ENCODE data around the gene SLC35E3.
A peak's percentile ranks its signal among the peaks of the same experiment; 100 is the strongest.
"Not testable (repeated sequence)": the region's sequence is repeated elsewhere in the genome, so short reads cannot be mapped to it uniquely, and the experiment has no call there.

The SLC35E3 gene

DNA sequence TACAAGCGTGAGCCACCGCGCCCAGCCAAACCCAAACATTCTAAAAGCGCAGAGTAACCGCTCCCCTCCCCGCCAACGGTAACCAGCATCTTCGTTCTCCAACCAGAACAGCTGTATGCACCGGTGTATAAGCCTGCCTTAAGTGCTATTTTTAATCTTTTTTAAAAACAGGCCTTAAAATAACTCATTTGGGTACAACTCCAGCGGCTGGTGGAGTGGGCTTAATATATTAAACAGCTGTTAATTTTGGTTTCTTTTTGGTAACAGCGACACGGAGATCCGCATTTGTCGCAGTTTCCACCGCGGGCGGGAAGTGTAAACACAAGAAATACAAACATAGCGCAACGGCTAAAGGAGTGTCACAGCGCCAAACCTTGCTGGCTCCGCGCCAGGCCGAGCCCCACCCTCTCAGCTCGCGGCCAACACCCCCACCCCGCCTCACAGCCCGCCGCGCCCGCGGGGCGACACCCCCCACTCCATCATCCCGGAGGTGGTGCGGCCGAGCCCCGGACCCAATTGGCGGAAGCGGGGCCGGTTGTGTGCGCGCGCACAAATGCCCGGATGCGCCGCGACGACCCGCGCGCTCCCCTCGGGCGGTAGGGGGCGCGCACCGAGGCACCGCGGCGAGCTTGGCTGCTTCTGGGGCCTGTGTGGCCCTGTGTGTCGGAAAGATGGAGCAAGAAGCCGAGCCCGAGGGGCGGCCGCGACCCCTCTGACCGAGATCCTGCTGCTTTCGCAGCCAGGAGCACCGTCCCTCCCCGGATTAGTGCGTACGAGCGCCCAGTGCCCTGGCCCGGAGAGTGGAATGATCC lies 61.8 kb downstream of the SLC35E3 start, which contains the start of gene MDM2:
MDM2 (plus strand) TSS at position 602 of the 812 bp plus-strand sequence. CDS start 301 bp downstream, outside the sequence.
- no peaks in the 10 kb centered on the region for H3K27me3 Mint-ChIP-seq (ENCODE audit: low read depth)
- DNase-seq (ENCODE audit: low spot score) = peak; percentile 97
- H3K4me3 Mint-ChIP-seq = peak within 1 kb of the TSS; percentile 92
- H3K27ac Mint-ChIP-seq = peak within 1 kb of the TSS; percentile 99
- peaks cover 17% of the 10 kb centered on the region for H3K4me1 Mint-ChIP-seq (ENCODE audit: low read depth)
- no peaks in the 10 kb centered on the region for H3K9me3 Mint-ChIP-seq
- H3K36me3 Mint-ChIP-seq (ENCODE audit: low read depth) = peaks cover 35% of the 10 kb centered on the region

GRCh38 chr12:68808388-68809189 lies 62.6 kb downstream of the SLC35E3 start:
- Mint-ChIP-seq H3K9me3 (no peaks in the 10 kb centered on the region), H3K4me3 (peak overlapping the region; percentile 92), H3K27ac (peak overlapping the region; percentile 99), H3K4me1 (ENCODE audit: low read depth) (peaks cover 24% of the 10 kb centered on the region), H3K27me3 (ENCODE audit: low read depth) (no peaks in the 10 kb centered on the region), H3K36me3 (ENCODE audit: low read depth) (peaks cover 42% of the 10 kb centered on the region)
- peak; percentile 87 for DNase-seq (ENCODE audit: low spot score)

GRCh38 chr12:68809190-68810026 lies 63.4 kb downstream of the SLC35E3 start:
- Mint-ChIP-seq H3K4me3 (peak overlapping the region; percentile 92), H3K27ac (peak overlapping the region; percentile 99), H3K36me3 (ENCODE audit: low read depth) (peaks cover 47% of the 10 kb centered on the region), H3K9me3 (no peaks in the 10 kb centered on the region), H3K4me1 (ENCODE audit: low read depth) (peaks cover 27% of the 10 kb centered on the region), H3K27me3 (ENCODE audit: low read depth) (no peaks in the 10 kb centered on the region)
- DNase-seq (ENCODE audit: low spot score) = no peak

DNA sequence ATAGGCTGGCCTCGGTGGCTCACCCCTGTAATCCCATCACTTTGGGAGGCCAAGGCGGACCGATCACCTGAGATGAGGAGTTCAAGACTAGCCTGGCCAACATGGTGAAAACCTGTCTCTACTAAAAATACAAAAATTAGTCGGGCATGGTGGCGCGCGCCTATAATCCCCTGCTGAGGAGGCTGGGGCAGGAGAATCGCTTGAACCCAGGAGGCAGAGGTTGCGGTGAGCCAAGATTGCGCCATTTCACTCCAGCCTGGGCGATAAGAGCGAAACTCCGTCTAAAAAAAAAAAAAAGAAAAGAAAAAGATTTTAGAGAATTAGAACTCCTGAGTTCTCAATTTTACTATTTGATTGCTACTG lies 64.0 kb downstream of the SLC35E3 start:
- H3K9me3 Mint-ChIP-seq; H3K27me3 Mint-ChIP-seq (ENCODE audit: low read depth); DNase-seq (ENCODE audit: low spot score): not testable (repeated sequence)
- H3K4me3 Mint-ChIP-seq = peak overlapping the region; percentile 92
- H3K36me3 Mint-ChIP-seq (ENCODE audit: low read depth) = peaks cover 53% of the 10 kb centered on the region
- peak overlapping the region; percentile 99 for H3K27ac Mint-ChIP-seq
- peaks cover 32% of the 10 kb centered on the region for H3K4me1 Mint-ChIP-seq (ENCODE audit: low read depth)

- H3K4me1 Mint-ChIP-seq (ENCODE audit: low read depth) = peaks cover 36% of the 10 kb centered on the region
- H3K27me3 Mint-ChIP-seq (ENCODE audit: low read depth); DNase-seq (ENCODE audit: low spot score); H3K9me3 Mint-ChIP-seq: not testable (repeated sequence)
- H3K4me3 Mint-ChIP-seq = peak overlapping the region; percentile 82
- peaks cover 58% of the 10 kb centered on the region for H3K36me3 Mint-ChIP-seq (ENCODE audit: low read depth)
- peak overlapping the region; percentile 36 for H3K27ac Mint-ChIP-seq
Measured at GRCh38 chr12:68811573-68811972, 65.6 kb downstream of the SLC35E3 start.

DNA sequence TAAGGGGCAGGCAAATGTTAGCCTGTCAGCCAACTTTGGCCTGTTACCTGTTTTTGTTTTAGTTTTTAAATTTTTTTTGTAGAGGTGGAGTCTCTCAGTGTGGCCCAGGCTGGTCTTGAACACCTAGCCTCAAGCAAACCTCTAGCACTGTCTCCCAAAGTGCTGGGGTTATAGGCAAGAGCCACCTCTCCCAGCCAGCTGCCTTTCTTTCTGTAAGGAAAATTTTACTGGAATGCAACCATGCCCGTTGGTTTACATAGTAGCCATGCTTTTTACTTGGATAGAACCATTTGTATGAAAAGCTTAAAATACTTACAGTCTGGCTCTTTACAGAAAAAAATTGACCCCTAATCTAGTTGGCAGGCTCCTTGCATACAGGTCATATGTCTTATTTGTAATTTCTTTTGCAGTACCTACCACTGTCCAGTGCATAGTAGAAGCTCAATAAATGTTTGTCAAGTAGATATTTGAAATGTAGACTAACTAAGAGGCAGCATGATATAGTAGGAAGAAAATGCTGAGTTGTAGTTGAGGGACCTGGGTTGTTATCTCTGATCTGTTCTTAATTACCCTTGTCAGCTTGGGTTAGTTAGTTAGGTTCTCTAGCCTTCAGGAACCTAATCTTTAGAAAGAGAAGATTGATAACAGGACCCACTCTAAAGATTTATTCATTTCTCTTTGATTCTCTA lies 66.7 kb downstream of the SLC35E3 start:
- Mint-ChIP-seq H3K9me3 (no peaks in the 10 kb centered on the region), H3K36me3 (ENCODE audit: low read depth) (peaks cover 66% of the 10 kb centered on the region), H3K27me3 (ENCODE audit: low read depth) (no peaks in the 10 kb centered on the region), H3K27ac (no peak overlapping the region), H3K4me3 (peak overlapping the region; percentile 64), H3K4me1 (ENCODE audit: low read depth) (peaks cover 34% of the 10 kb centered on the region)
- DNase-seq (ENCODE audit: low spot score) = no peak

GRCh38 chr12:68813242-68813593 lies 67.2 kb downstream of the SLC35E3 start:
- Mint-ChIP-seq H3K27ac (no peak overlapping the region), H3K4me3 (peak overlapping the region; percentile 64), H3K4me1 (ENCODE audit: low read depth) (peaks cover 34% of the 10 kb centered on the region), H3K36me3 (ENCODE audit: low read depth) (peaks cover 64% of the 10 kb centered on the region), H3K27me3 (ENCODE audit: low read depth) (no peaks in the 10 kb centered on the region), H3K9me3 (no peaks in the 10 kb centered on the region)
- no peak for DNase-seq (ENCODE audit: low spot score)

DNA sequence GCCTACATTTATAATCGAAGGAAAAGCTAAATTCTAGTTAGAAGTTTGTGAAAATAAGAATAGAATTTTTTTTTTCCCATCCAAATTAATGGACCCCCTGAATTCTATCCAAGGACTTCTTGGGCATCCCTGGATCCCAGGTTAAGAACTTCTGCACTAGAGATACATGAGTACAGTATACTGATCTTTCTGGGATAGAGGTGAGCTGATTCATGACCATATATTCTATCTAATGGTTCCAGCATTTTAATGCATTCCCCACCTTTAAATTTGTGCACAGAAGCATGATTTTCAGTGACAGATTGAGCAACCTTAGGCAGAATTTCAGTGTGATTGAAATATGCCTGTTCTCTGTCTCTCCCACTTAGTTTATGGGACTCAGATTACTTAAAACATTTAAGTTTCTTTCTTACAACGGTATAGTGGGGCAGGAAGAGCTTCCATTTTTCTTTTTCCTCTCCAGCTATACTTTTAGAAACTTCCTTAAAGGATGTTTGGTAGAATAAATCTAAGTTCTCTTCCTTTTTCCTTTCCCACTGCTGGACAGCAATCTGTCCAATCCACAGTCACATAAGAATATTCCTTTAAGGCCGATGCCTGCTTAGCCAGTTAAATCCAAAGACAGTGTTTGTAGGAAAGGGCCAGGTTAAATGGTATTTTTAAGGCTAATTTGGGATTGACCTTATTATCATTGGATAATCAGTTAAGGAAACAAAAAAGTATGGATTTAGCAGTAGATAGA lies 68.7 kb downstream of the SLC35E3 start:
- Mint-ChIP-seq H3K4me1 (ENCODE audit: low read depth) (peaks cover 35% of the 10 kb centered on the region), H3K9me3 (no peaks in the 10 kb centered on the region), H3K4me3 (peak overlapping the region; percentile 48), H3K27ac (no peak overlapping the region), H3K27me3 (ENCODE audit: low read depth) (no peaks in the 10 kb centered on the region), H3K36me3 (ENCODE audit: low read depth) (peaks cover 62% of the 10 kb centered on the region)
- DNase-seq (ENCODE audit: low spot score) = no peak

DNA sequence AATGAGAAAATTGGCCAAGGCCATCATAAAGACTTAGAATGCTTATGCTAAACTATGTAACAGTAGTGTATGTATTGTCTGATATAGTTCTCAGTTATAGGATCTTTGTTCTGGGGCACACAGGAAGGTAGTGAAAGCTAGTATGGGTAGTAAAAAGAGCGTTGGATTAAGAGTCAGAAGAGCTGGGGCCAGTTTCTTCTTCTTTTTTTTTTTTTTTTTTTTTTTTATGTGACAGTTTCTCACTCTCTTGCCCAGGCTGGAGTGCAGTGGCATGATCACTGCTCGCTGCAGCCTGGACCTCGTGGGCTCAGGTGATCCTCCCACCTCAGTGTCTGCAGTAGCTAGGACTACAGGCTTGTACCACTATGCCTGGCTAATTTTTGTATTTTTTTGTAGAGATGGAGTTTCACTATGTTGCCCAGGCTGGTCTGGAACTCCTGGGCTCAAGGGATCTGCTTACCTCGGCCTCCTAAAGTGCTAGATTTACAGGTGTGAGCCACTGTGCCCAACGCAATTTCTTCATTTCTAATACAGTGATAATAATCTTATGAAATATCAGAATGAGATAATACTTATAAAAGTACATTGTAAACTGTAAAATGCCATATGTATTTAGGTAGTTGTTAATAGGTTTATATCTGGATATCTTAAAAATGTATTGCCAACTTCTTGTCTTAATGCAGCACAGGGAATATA lies 69.4 kb downstream of the SLC35E3 start:
- DNase-seq (ENCODE audit: low spot score) = no peak
- H3K36me3 Mint-ChIP-seq (ENCODE audit: low read depth) = peaks cover 64% of the 10 kb centered on the region
- peaks cover 35% of the 10 kb centered on the region for H3K4me1 Mint-ChIP-seq (ENCODE audit: low read depth)
- peak overlapping the region; percentile 48 for H3K4me3 Mint-ChIP-seq
- no peaks in the 10 kb centered on the region for H3K27me3 Mint-ChIP-seq (ENCODE audit: low read depth)
- peak overlapping the region; percentile 23 for H3K27ac Mint-ChIP-seq
- H3K9me3 Mint-ChIP-seq = no peaks in the 10 kb centered on the region

DNA sequence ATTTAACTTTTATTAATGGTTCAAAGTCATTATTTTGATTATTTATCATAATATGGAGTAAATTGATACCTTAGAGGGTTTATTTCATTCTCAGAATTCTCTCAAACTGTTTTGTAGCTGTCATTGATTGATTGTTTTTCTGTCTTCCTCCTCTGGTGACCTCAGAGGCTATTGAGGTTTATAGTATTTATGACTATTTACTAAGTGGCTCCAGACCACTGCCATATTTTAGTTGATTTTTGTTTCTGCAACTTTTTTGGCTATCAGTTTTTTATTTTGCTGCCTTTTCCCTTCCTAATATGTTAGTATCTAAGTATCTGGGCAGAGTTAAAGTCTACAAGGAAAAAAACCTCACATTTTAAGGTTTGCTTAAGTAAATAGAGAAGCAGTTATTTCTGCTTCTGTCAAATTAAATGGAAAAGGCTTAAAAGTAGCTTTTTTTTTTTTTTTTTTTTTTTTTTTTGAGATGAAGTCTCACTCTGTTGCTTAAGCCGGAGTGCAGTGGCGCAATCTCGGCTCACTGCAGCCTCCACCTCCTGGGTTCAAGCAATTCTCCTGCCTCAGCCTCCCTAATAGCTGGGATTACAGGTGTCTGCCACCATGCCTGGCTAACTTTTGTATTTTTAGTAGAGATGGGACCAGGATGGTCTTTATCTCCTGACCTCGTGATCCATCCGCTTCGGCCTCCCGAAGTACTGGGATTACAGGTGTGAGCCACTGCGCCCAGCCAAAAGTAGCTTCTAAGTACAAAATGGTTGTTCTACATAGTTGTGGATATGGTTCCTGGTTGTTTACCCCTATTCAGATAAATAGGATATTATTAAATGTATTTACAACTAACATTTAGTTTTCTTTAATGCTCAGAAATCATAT lies 70.2 kb downstream of the SLC35E3 start:
- no peaks in the 10 kb centered on the region for H3K9me3 Mint-ChIP-seq
- no peak overlapping the region for H3K27ac Mint-ChIP-seq
- peaks cover 63% of the 10 kb centered on the region for H3K36me3 Mint-ChIP-seq (ENCODE audit: low read depth)
- no peaks in the 10 kb centered on the region for H3K27me3 Mint-ChIP-seq (ENCODE audit: low read depth)
- no peak for DNase-seq (ENCODE audit: low spot score)
- H3K4me1 Mint-ChIP-seq (ENCODE audit: low read depth) = peaks cover 39% of the 10 kb centered on the region
- peak overlapping the region; percentile 32 for H3K4me3 Mint-ChIP-seq

DNA sequence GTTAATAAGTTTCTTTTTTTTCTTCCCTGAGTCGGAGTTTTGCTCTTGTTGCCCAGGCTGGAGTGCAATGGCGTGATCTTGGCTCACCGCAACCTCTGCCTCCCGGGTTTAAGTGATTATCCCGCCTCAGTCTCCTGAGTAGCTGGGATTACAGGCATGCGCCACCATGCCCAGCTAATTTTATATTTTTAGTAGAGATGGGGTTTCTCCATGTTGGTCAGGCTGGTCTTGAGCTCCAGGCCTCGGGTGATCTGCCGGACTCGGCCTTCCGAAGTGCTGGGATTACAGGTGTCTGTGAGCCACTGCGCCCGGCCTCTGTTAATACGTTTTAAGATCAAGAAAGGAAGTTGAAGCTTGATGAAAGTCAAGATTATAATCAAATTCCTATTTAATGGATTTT lies 73.5 kb downstream of the SLC35E3 start:
- not testable (repeated sequence) for H3K9me3 Mint-ChIP-seq; H3K4me3 Mint-ChIP-seq; DNase-seq (ENCODE audit: low spot score); H3K27ac Mint-ChIP-seq; H3K27me3 Mint-ChIP-seq (ENCODE audit: low read depth)
- peaks cover 31% of the 10 kb centered on the region for H3K4me1 Mint-ChIP-seq (ENCODE audit: low read depth)
- peaks cover 59% of the 10 kb centered on the region for H3K36me3 Mint-ChIP-seq (ENCODE audit: low read depth)
